ENCODE results near the gene FBXW4. TPM values are rescaled to one million over a fixed set of nuclear protein-coding genes. Genes with fewer than 3 reads are reported as not detected.

Gene FBXW4
- total and polyA plus RNA-seq, 2 donors: 32.0 to 32.9 TPM

DNA sequence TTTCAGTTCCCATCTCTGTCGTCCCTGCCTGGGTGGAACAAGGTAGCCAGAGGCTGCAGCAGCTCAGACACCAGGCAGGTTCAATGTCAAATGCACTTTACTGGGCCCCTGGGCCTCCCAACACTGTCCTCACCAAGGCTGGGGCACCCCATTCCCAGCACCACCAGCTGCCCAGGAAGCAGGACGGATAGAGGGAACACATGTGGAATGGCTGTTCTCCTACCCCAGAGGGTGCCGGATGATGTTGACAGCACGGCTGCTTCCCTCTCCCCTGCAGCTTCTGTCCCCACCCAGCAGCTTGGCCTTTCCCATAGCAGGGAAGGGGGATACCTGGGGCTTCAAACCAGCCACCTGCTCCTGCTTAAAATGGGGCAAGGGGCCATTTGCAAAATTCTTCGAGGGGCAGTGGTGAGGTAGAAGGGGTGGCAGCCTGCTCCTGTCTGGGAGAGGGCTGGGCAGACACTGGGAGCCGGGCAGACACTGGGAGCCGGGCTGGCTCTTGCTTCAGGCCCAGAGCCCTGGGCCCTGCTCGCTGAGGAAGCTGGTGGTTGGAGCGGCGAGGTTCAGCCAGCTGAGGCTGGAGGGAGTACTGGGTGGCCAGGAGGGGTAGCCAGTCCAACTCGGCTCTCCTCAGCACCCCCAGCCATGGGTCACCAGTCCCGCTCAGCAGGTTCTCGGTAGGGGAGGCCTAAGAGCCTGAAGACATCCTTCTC, 116.0 kb downstream of the FBXW4 start:
- H3K36me3 ChIP-seq (ENCODE audit: control insufficient read depth in 2 of 2, insufficient read depth in 2 of 2, low read length in 1 of 2): peaks cover 0 to 2% of the 10 kb centered on the region in 2 donors
- 97% methylated on average over 13 of the region's 13 CpGs for WGBS
- DNase-seq (ENCODE audit: low read depth in 6 of 9, low spot score in 9 of 9): no peak

DNA sequence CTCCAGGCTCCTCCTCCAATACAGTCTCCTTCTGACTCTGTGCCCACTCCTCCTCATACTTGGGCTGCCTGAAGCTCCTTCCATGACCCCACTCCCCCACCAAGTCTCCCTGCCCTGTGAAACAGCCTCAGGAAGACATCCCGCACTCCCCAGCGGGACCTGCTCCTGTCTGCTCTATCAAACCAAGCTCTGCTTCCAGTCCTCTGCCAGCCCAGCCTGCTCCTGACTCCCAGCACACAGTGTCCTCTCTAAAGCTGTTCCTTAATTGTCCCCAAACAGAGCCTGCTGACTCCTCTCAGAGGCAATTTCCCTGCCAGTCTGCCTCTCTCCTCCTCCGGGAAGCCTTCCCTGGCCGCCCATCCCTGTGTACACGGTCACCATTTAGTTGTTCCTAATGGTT, 116.8 kb downstream of the FBXW4 start:
- H3K4me3 ChIP-seq (ENCODE audit: low read length in 2 of 2): no peak overlapping the region
- DNase-seq (ENCODE audit: low read depth in 6 of 9, low spot score in 9 of 9): no peak
- no peaks in the 10 kb centered on the region for H3K9me3 ChIP-seq (ENCODE audit: control insufficient read depth in 2 of 2, insufficient read depth in 1 of 2, low read length in 1 of 2)
- peaks cover 0 to 6% of the 10 kb centered on the region in 2 donors for H3K27me3 ChIP-seq (ENCODE audit: control insufficient read depth in 2 of 2, insufficient read depth in 1 of 2, low read length in 1 of 2)
- WGBS: 89% methylated on average over 5 of the region's 5 CpGs
- peaks cover 11 to 16% of the 10 kb centered on the region in 2 donors for H3K4me1 ChIP-seq (ENCODE audit: control insufficient read depth in 2 of 2, insufficient read depth in 2 of 2, low read length in 2 of 2)
- H3K27ac ChIP-seq (ENCODE audit: low read depth in 1 of 2, low read length in 1 of 2): no peak overlapping the region
- peaks cover 0 to 2% of the 10 kb centered on the region in 2 donors for H3K36me3 ChIP-seq (ENCODE audit: control insufficient read depth in 2 of 2, insufficient read depth in 2 of 2, low read length in 1 of 2)

More for the DNA sequence above, 116.0 kb downstream of the FBXW4 start:
- no peaks in the 10 kb centered on the region for H3K27me3 ChIP-seq (ENCODE audit: control insufficient read depth in 2 of 2, insufficient read depth in 1 of 2, low read length in 1 of 2)
- H3K4me3 ChIP-seq (ENCODE audit: low read length in 2 of 2): no peak overlapping the region
- no peaks in the 10 kb centered on the region for H3K9me3 ChIP-seq (ENCODE audit: control insufficient read depth in 2 of 2, insufficient read depth in 1 of 2, low read length in 1 of 2)
- peaks cover 11 to 16% of the 10 kb centered on the region in 2 donors for H3K4me1 ChIP-seq (ENCODE audit: control insufficient read depth in 2 of 2, insufficient read depth in 2 of 2, low read length in 2 of 2)
- H3K27ac ChIP-seq (ENCODE audit: low read depth in 1 of 2, low read length in 1 of 2): no peak overlapping the region

GRCh38 chr10:101577121-101577871, 117.7 kb downstream of the FBXW4 start:
- Histone ChIP-seq H3K9me3 (ENCODE audit: control insufficient read depth in 2 of 2, insufficient read depth in 1 of 2, low read length in 1 of 2) (peaks cover 0 to 6% of the 10 kb centered on the region in 2 donors), H3K27ac (ENCODE audit: low read depth in 1 of 2, low read length in 1 of 2) (no peak overlapping the region), H3K27me3 (ENCODE audit: control insufficient read depth in 2 of 2, insufficient read depth in 1 of 2, low read length in 1 of 2) (peaks cover 0 to 14% of the 10 kb centered on the region in 2 donors), H3K4me1 (ENCODE audit: control insufficient read depth in 2 of 2, insufficient read depth in 2 of 2, low read length in 2 of 2) (peaks cover 11 to 16% of the 10 kb centered on the region in 2 donors), H3K4me3 (ENCODE audit: low read length in 2 of 2) (no peak overlapping the region), H3K36me3 (ENCODE audit: control insufficient read depth in 2 of 2, insufficient read depth in 2 of 2, low read length in 1 of 2) (peaks cover 0 to 2% of the 10 kb centered on the region in 2 donors)
- DNase-seq (ENCODE audit: low read depth in 6 of 9, low spot score in 9 of 9): no peak
- 97% methylated on average over 7 of the region's 7 CpGs for WGBS

GRCh38 chr10:101576211-101576863, 118.6 kb downstream of the FBXW4 start:
- Histone ChIP-seq H3K27ac (ENCODE audit: low read depth in 1 of 2, low read length in 1 of 2) (no peak overlapping the region), H3K27me3 (ENCODE audit: control insufficient read depth in 2 of 2, insufficient read depth in 1 of 2, low read length in 1 of 2) (peaks cover 0 to 23% of the 10 kb centered on the region in 2 donors), H3K4me3 (ENCODE audit: low read length in 2 of 2) (no peak overlapping the region), H3K36me3 (ENCODE audit: control insufficient read depth in 2 of 2, insufficient read depth in 2 of 2, low read length in 1 of 2) (peaks cover 0 to 2% of the 10 kb centered on the region in 2 donors), H3K4me1 (ENCODE audit: control insufficient read depth in 2 of 2, insufficient read depth in 2 of 2, low read length in 2 of 2) (peaks cover 11 to 15% of the 10 kb centered on the region in 2 donors), H3K9me3 (ENCODE audit: control insufficient read depth in 2 of 2, insufficient read depth in 1 of 2, low read length in 1 of 2) (peaks cover 0 to 7% of the 10 kb centered on the region in 2 donors)
- 98% methylated on average over 7 of the region's 7 CpGs for WGBS
- DNase-seq (ENCODE audit: low read depth in 6 of 9, low spot score in 9 of 9): no peak

DNA sequence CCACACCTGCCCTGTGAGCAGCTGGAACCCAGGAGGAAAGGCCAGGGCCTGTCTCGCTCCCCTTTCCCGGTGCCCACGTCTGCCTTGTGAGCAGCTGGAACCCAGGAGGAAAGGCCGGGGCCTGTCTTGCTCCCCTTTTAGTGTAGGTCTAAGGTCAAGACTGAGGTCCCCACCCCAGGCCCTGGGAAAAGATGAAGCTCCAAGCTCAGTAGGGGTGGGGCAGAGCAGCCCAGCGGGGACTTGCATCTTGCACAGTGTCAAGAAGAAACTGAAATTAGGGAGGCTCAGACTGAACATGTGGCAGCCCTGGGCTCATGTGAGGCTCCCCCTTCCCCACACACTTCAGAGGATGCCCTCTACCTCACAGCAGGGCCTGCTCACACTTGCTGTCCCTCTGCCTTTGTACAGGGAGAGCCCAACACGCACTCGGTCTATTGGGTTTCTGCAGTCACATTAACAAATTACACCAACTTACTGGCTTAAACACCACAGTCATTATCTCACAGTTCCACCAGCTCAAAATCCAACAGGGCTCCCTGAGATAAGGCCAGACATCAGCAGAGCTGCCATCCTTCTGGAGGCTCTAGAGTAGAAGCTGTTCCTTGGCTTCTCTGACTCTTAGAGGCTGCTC, 119.3 kb downstream of the FBXW4 start:
- Histone ChIP-seq H3K27me3 (ENCODE audit: control insufficient read depth in 2 of 2, insufficient read depth in 1 of 2, low read length in 1 of 2) (peaks cover 0 to 29% of the 10 kb centered on the region in 2 donors), H3K27ac (ENCODE audit: low read depth in 1 of 2, low read length in 1 of 2) (no peak overlapping the region), H3K36me3 (ENCODE audit: control insufficient read depth in 2 of 2, insufficient read depth in 2 of 2, low read length in 1 of 2) (peaks cover 0 to 2% of the 10 kb centered on the region in 2 donors), H3K4me1 (ENCODE audit: control insufficient read depth in 2 of 2, insufficient read depth in 2 of 2, low read length in 2 of 2) (peaks cover 7 to 9% of the 10 kb centered on the region in 2 donors), H3K4me3 (ENCODE audit: low read length in 2 of 2) (no peak overlapping the region), H3K9me3 (ENCODE audit: control insufficient read depth in 2 of 2, insufficient read depth in 1 of 2, low read length in 1 of 2) (peaks cover 0 to 11% of the 10 kb centered on the region in 2 donors)
- no peak for DNase-seq (ENCODE audit: low read depth in 6 of 9, low spot score in 9 of 9)
- WGBS: 95% methylated on average over 7 of the region's 7 CpGs

DNA sequence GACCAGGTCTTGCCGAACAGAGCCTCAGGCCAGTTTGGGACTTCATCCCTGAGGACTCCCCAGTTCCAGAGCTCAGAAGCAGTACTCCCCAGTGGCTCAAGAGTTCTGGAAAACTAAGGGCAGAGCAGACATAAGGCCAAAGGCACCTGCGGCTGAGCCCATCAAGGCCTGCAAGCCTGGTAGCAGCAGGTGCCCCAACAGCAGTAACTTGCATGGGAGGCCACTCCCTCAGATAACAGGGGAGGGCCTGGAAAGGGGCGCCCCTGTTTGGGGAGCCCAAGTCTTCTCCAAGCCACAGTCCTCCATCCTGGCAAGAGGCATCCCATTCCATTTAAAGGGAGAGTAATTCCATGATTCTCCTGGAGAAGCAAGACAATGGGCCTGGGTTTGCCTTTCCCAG, 119.9 kb downstream of the FBXW4 start:
- peaks cover 0 to 2% of the 10 kb centered on the region in 2 donors for H3K36me3 ChIP-seq (ENCODE audit: control insufficient read depth in 2 of 2, insufficient read depth in 2 of 2, low read length in 1 of 2)

DNA sequence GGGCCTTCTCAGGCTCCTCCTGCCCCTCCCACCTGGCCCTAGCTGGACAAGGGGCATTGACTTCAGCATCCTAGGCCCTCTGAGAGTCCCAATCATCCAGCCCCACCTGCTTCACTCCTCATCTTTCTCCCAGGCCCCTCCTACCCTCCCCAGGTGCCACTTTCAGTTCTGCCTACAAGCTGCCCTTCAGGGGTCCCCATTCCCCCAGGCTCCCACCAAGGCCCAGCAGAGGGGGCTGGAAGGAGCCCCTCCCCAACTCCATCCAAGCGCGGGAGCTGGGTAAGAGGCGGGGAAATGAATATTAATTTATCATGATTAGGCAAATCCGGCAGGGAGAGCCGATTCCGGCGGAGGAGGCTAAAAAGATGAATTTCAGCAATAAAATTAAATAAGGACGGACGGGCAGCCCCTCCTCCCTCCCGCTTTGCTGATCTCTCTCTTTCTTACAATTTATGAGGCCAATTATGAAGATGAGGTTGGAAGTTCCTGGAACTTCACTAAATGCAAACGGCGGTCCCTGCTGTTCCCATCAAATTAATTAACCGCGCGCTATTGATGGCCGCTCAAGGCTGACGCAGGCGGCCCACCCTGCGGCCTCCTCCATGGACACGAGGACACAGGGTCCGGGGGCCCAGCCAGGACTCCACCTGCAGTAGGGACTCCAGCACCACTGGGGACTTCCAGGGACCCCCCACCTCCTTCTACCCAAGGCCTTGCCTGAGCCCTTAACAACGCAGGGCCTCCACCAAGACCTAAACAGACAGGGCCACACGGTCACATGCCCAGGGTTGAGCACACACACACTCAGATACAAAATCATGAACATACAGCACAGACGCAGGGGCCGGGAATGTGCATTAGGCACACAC, 120.9 kb downstream of the FBXW4 start:
- Histone ChIP-seq H3K4me1 (ENCODE audit: control insufficient read depth in 2 of 2, insufficient read depth in 2 of 2, low read length in 2 of 2) (peaks cover 0 to 14% of the 10 kb centered on the region in 2 donors), H3K36me3 (ENCODE audit: control insufficient read depth in 2 of 2, insufficient read depth in 2 of 2, low read length in 1 of 2) (peaks cover 0 to 2% of the 10 kb centered on the region in 2 donors), H3K4me3 (ENCODE audit: low read length in 2 of 2) (no peak overlapping the region), H3K9me3 (ENCODE audit: control insufficient read depth in 2 of 2, insufficient read depth in 1 of 2, low read length in 1 of 2) (peaks cover 0 to 12% of the 10 kb centered on the region in 2 donors), H3K27me3 (ENCODE audit: control insufficient read depth in 2 of 2, insufficient read depth in 1 of 2, low read length in 1 of 2) (peaks cover 13 to 45% of the 10 kb centered on the region in 2 donors), H3K27ac (ENCODE audit: low read depth in 1 of 2, low read length in 1 of 2) (no peak overlapping the region)
- 96% methylated on average over 25 of the region's 25 CpGs for WGBS
- no peak for DNase-seq (ENCODE audit: low read depth in 6 of 9, low spot score in 9 of 9)

More for the DNA sequence above, 119.9 kb downstream of the FBXW4 start:
- peaks cover 0 to 12% of the 10 kb centered on the region in 2 donors for H3K9me3 ChIP-seq (ENCODE audit: control insufficient read depth in 2 of 2, insufficient read depth in 1 of 2, low read length in 1 of 2)
- DNase-seq (ENCODE audit: low read depth in 6 of 9, low spot score in 9 of 9): no peak
- no peak overlapping the region for H3K4me3 ChIP-seq (ENCODE audit: low read length in 2 of 2)
- 98% methylated on average over 3 of the region's 3 CpGs for WGBS
- H3K4me1 ChIP-seq (ENCODE audit: control insufficient read depth in 2 of 2, insufficient read depth in 2 of 2, low read length in 2 of 2): peaks cover under 1 to 8% of the 10 kb centered on the region in 2 donors
- H3K27ac ChIP-seq (ENCODE audit: low read depth in 1 of 2, low read length in 1 of 2): no peak overlapping the region
- peaks cover 3 to 35% of the 10 kb centered on the region in 2 donors for H3K27me3 ChIP-seq (ENCODE audit: control insufficient read depth in 2 of 2, insufficient read depth in 1 of 2, low read length in 1 of 2)

- 94% methylated on average over 2 of the region's 2 CpGs for WGBS
- H3K27ac ChIP-seq (ENCODE audit: low read depth in 1 of 2, low read length in 1 of 2): no peak overlapping the region
- peaks cover 25 to 58% of the 10 kb centered on the region in 2 donors for H3K27me3 ChIP-seq (ENCODE audit: control insufficient read depth in 2 of 2, insufficient read depth in 1 of 2, low read length in 1 of 2)
- no peak overlapping the region for H3K4me3 ChIP-seq (ENCODE audit: low read length in 2 of 2)
- H3K4me1 ChIP-seq (ENCODE audit: control insufficient read depth in 2 of 2, insufficient read depth in 2 of 2, low read length in 2 of 2): peaks cover 0 to 14% of the 10 kb centered on the region in 2 donors
- DNase-seq (ENCODE audit: low read depth in 6 of 9, low spot score in 9 of 9): no peak
- H3K36me3 ChIP-seq (ENCODE audit: control insufficient read depth in 2 of 2, insufficient read depth in 2 of 2, low read length in 1 of 2): no peaks in the 10 kb centered on the region
- peaks cover 0 to 12% of the 10 kb centered on the region in 2 donors for H3K9me3 ChIP-seq (ENCODE audit: control insufficient read depth in 2 of 2, insufficient read depth in 1 of 2, low read length in 1 of 2)
Measured at GRCh38 chr10:101572785-101573184, 122.2 kb downstream of the FBXW4 start.
